ENCODE results near the gene TENM3. TPM values are rescaled to one million over a fixed set of nuclear protein-coding genes. Genes with fewer than 3 reads are reported as not detected.

Gene TENM3
- total RNA-seq, 2 experiments from 2014 or later = not detected

- Mint-ChIP-seq H3K27ac (no peak overlapping the region), H3K4me3 (no peak overlapping the region), H3K4me1 (ENCODE audit: low read depth) (no peaks in the 10 kb centered on the region), H3K36me3 (no peaks in the 10 kb centered on the region), H3K27me3 (no peaks in the 10 kb centered on the region), H3K9me3 (peaks cover 3% of the 10 kb centered on the region)
- no peak for DNase-seq
- POLR2A ChIA-PET = interaction anchor here (0.5 kb wide), 1 partner anchor 345 kb away, joined by 4 read pairs; no protein-coding TSS in a partner anchor
- CTCF ChIA-PET = no interaction called here
- intact Hi-C loops (cut with micrococcal nuclease) = no loop called here
These were observed 22.7 kb downstream of the TENM3 start for GRCh38 chr4:182265881-182266280.

- Mint-ChIP-seq H3K27me3 (no peaks in the 10 kb centered on the region), H3K9me3 (peaks cover 3% of the 10 kb centered on the region), H3K4me3 (no peak overlapping the region), H3K27ac (no peak overlapping the region), H3K4me1 (ENCODE audit: low read depth) (no peaks in the 10 kb centered on the region), H3K36me3 (no peaks in the 10 kb centered on the region)
- ChIA-PET CTCF (no interaction called here), POLR2A (no interaction called here)
- no peak for DNase-seq
- intact Hi-C loops (cut with micrococcal nuclease) = no loop called here
These were observed 23.8 kb downstream of the TENM3 start for GRCh38 chr4:182267048-182267447.

DNA sequence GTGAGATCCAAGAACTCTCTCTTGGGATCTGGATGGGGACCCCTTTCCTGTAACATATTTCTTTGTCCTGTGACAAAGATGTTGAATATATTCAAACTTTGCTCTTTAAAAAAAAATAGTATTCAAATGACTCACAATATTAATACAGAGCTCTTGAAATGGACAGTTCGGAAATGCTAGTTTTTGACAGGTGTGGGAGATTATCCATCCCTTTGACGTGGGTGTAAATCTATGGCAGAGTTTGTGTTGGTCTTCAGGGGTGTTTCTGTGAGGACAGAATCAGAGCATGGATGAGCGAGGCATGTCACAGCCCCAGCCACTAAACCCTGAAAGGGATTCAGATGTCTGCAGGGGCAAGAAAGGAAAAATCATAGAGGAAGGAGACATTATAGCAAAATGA lies 25.8 kb downstream of the TENM3 start:
- no peak for DNase-seq
- H3K4me3 Mint-ChIP-seq = no peak overlapping the region
- no peaks in the 10 kb centered on the region for H3K4me1 Mint-ChIP-seq (ENCODE audit: low read depth)
- CTCF ChIA-PET = no interaction called here
- no peak overlapping the region for H3K27ac Mint-ChIP-seq
- no peaks in the 10 kb centered on the region for H3K36me3 Mint-ChIP-seq
- H3K9me3 Mint-ChIP-seq = peaks cover 3% of the 10 kb centered on the region
- intact Hi-C loops (cut with micrococcal nuclease) = no loop called here
- POLR2A ChIA-PET = no interaction called here
- H3K27me3 Mint-ChIP-seq = no peaks in the 10 kb centered on the region

DNA sequence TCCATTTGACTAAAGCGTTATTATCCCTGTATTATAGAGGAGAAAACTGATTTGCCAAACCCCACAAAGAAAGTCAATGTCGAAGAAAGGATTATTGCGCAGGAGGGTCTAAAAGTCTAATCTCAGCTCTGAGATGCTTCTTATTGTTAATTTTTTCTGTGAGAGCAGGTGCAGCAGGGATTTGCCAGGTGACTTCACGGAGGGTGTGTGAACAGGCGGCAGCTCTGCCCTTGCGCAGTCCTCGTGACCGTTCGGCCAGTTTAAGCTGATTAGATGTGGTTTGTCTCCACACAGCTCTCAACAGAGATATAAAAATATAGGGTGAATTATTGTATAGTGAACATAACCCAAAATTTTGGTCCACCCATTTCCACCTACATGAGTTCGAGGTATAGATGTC lies 28.5 kb downstream of the TENM3 start:
- ChIA-PET CTCF (no interaction called here), POLR2A (no interaction called here)
- H3K4me1 Mint-ChIP-seq (ENCODE audit: low read depth) = no peaks in the 10 kb centered on the region
- DNase-seq = no peak
- no peaks in the 10 kb centered on the region for H3K36me3 Mint-ChIP-seq
- no peaks in the 10 kb centered on the region for H3K27me3 Mint-ChIP-seq
- intact Hi-C loops (cut with micrococcal nuclease) = no loop called here
- peaks cover 3% of the 10 kb centered on the region for H3K9me3 Mint-ChIP-seq
- no peak overlapping the region for H3K27ac Mint-ChIP-seq
- no peak overlapping the region for H3K4me3 Mint-ChIP-seq

GRCh38 chr4:182272151-182272550 lies 28.9 kb downstream of the TENM3 start:
- DNase-seq = no peak
- POLR2A ChIA-PET = no interaction called here
- H3K27me3 Mint-ChIP-seq = no peaks in the 10 kb centered on the region
- H3K4me1 Mint-ChIP-seq (ENCODE audit: low read depth) = no peaks in the 10 kb centered on the region
- intact Hi-C loops (cut with micrococcal nuclease) = no loop called here
- H3K36me3 Mint-ChIP-seq = no peaks in the 10 kb centered on the region
- H3K9me3 Mint-ChIP-seq = peaks cover 3% of the 10 kb centered on the region
- no peak overlapping the region for H3K4me3 Mint-ChIP-seq
- CTCF ChIA-PET = no interaction called here
- H3K27ac Mint-ChIP-seq = no peak overlapping the region

DNA sequence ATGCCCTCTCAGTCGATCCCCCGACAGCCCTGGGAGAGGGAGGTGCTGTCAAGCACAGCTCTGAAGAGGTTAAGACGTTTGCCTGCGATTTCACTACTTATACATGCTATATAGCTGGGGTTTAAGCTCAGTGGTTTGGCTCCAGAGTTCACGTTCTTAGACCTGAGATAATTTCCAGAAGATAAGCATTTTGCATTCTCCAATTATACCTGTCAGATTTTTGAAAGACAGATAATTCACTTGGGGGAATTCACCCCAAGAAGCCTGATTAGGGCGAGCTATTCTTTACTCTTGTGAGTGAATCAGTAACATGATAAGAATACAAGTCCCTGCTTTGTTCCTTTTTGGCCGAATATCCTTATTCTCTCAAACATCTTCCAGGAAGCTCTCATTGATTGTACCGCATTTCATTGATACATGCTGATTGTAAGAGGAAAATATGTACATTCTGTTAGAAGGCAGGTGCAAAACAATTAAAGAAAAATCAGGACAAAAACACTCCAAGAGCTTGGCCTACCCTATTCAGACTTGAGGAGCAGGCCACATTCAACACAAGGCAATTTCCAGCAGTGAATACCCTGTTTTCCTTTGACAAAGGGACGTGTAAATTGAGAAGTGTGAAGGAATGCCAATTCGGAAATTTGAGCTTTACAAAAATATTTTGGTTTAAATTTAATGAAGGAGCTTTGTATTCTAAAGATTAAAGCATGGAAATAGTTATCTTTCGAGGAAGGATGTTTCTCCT lies 30.2 kb downstream of the TENM3 start:
- Mint-ChIP-seq H3K36me3 (no peaks in the 10 kb centered on the region), H3K27ac (no peak overlapping the region), H3K4me1 (ENCODE audit: low read depth) (no peaks in the 10 kb centered on the region), H3K4me3 (no peak overlapping the region), H3K27me3 (no peaks in the 10 kb centered on the region), H3K9me3 (peaks cover 3% of the 10 kb centered on the region)
- intact Hi-C loops (cut with micrococcal nuclease) = no loop called here
- CTCF ChIA-PET = no interaction called here
- no peak for DNase-seq
- POLR2A ChIA-PET = no interaction called here

DNA sequence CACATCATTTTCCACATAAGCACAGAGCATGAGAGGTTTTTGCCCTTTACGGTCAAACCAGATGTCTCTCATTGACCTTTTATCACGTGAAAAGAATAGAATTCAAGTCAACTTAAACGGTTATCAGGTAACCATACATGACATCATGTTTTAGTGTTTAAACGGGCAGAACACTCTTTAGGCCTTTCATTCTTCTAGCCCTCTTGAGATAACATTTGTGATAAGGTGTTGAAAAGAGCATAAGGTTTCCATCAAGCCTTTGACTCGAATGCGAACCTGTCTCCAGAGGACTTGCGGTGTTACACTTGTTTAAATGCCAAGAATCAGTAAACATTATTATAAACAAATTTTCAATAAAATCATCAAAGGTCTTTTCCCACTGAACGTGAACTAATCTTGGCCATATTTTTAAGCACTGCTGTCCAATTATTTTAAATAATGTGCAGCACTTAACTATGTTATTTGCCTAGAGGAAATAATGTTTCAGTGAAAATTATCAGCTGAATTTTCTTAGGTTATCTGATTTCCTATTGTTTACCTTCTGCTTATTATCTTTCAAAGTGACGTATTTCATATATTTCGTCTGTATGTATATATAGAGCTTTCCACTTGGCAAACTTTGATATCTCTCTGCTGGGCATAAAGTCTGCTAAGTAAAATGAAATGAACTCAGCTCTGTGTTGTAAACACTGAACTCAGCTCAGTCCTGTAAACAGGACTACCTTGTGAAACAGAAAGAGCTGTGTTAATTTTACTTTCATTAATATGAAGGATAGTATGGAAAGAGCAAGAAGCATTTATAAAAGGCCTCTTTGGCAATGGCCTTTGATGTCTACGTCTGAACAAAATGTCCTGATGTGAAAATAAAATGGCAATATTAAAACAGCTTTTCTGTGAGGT lies 33.3 kb downstream of the TENM3 start:
- Mint-ChIP-seq H3K27me3 (no peaks in the 10 kb centered on the region), H3K9me3 (no peaks in the 10 kb centered on the region), H3K27ac (no peak overlapping the region), H3K4me3 (no peak overlapping the region), H3K36me3 (no peaks in the 10 kb centered on the region), H3K4me1 (ENCODE audit: low read depth) (no peaks in the 10 kb centered on the region)
- POLR2A ChIA-PET = no interaction called here
- intact Hi-C loops (cut with micrococcal nuclease) = no loop called here
- CTCF ChIA-PET = no interaction called here
- no peak for DNase-seq

- Mint-ChIP-seq H3K9me3 (no peaks in the 10 kb centered on the region), H3K4me3 (no peak overlapping the region), H3K27me3 (no peaks in the 10 kb centered on the region), H3K27ac (no peak overlapping the region), H3K4me1 (ENCODE audit: low read depth) (no peaks in the 10 kb centered on the region), H3K36me3 (no peaks in the 10 kb centered on the region)
- ChIA-PET POLR2A (no interaction called here), CTCF (no interaction called here)
- intact Hi-C loops (cut with micrococcal nuclease) = no loop called here
- DNase-seq = no peak
These were observed 34.2 kb downstream of the TENM3 start for GRCh38 chr4:182277377-182277776.

DNA sequence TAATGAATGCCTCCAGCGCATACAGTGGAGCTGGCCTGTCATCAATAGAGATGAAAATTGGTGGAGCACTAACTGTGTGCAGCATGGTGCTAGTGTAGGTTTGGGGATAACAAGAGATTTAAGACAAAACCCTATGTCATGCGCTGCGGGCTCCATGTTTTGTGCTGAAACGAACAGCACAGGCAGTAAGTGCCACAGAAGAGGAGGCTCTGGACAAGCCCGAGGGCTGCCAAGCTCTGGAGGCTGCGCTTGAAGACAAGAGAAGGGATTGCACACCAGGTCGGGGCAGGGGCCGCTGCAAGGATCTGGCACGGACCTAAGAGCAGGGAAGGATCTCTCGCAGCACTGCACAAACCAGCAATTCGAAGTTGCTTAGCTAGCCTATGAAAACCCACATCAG lies 35.5 kb downstream of the TENM3 start:
- Mint-ChIP-seq H3K36me3 (no peaks in the 10 kb centered on the region), H3K4me3 (no peak overlapping the region), H3K9me3 (no peaks in the 10 kb centered on the region), H3K27ac (no peak overlapping the region), H3K27me3 (no peaks in the 10 kb centered on the region), H3K4me1 (ENCODE audit: low read depth) (no peaks in the 10 kb centered on the region)
- DNase-seq = no peak
- intact Hi-C loops (cut with micrococcal nuclease) = no loop called here
- ChIA-PET CTCF (no interaction called here), POLR2A (no interaction called here)

DNA sequence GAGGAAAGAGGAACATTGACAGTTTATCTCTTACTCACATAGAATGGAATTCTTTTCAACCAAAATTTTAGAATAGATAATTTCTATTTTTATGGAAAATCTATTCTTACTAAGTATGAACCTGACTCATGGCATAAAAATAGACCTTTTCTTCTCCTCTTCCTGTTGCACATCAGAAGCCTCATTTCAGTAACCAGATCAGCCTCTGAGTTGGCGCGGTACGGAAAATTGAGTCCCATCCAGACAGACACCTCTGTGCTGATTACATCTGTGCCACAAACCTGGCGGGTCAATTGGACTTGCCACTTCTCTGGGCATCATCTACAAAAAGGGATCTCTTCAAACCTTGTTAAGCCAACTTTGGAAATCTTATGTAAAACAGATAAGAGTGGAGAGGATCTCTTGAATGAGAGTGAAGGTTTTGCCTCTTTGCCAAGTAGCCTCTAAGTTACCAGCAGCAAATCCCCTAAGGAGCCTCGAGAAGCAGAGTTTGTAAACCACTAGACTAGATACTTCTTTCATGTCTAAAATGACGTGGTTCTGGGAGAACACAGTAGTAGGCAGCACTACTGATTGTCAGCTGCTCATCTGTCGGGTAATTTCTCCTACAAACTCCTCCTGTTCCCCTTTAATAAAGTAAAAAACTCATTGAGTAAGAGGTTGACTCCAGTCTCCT lies 37.4 kb downstream of the TENM3 start:
- no peak overlapping the region for H3K4me3 Mint-ChIP-seq
- no peaks in the 10 kb centered on the region for H3K27me3 Mint-ChIP-seq
- no peaks in the 10 kb centered on the region for H3K36me3 Mint-ChIP-seq
- H3K9me3 Mint-ChIP-seq = no peaks in the 10 kb centered on the region
- ChIA-PET POLR2A (no interaction called here), CTCF (no interaction called here)
- no peak for DNase-seq
- H3K27ac Mint-ChIP-seq = no peak overlapping the region
- no peaks in the 10 kb centered on the region for H3K4me1 Mint-ChIP-seq (ENCODE audit: low read depth)
- intact Hi-C loops (cut with micrococcal nuclease) = no loop called here

GRCh38 chr4:182286035-182286434 lies 42.8 kb downstream of the TENM3 start:
- no peak overlapping the region for H3K4me3 Mint-ChIP-seq
- ChIA-PET POLR2A (no interaction called here), CTCF (no interaction called here)
- no peaks in the 10 kb centered on the region for H3K4me1 Mint-ChIP-seq (ENCODE audit: low read depth)
- H3K9me3 Mint-ChIP-seq = no peaks in the 10 kb centered on the region
- no peaks in the 10 kb centered on the region for H3K36me3 Mint-ChIP-seq
- no peaks in the 10 kb centered on the region for H3K27me3 Mint-ChIP-seq
- DNase-seq = no peak
- intact Hi-C loops (cut with micrococcal nuclease) = no loop called here
- H3K27ac Mint-ChIP-seq = no peak overlapping the region

GRCh38 chr4:182286931-182287330 lies 43.7 kb downstream of the TENM3 start:
- intact Hi-C loops (cut with micrococcal nuclease) = no loop called here
- ChIA-PET POLR2A (no interaction called here), CTCF (no interaction called here)
- H3K36me3 Mint-ChIP-seq = no peaks in the 10 kb centered on the region
- H3K4me1 Mint-ChIP-seq (ENCODE audit: low read depth) = no peaks in the 10 kb centered on the region
- no peak overlapping the region for H3K4me3 Mint-ChIP-seq
- no peak overlapping the region for H3K27ac Mint-ChIP-seq
- DNase-seq = no peak
- H3K9me3 Mint-ChIP-seq = no peaks in the 10 kb centered on the region
- H3K27me3 Mint-ChIP-seq = no peaks in the 10 kb centered on the region

Data from activated CD4-positive, alpha-beta memory T cell treated with anti-CD3 and anti-CD28 coated beads for 36 hours (primary cell).